Activated effector memory CD4-positive, alpha-beta T cell treated with Interleukin-2 at 50 U/mL for 16 hours (primary cell): ENCODE data around the gene CHD2.
"Not testable (repeated sequence)": the region's sequence is repeated elsewhere in the genome, so short reads cannot be mapped to it uniquely, and the experiment has no call there.

Experiments used
- DNase-seq: peaks from one replicate; pipeline ENCODE4 v3.0.0-alpha.2; 2020

Gene CHD2

GRCh38 chr15:93052090-93052879 is 152.2 kb downstream of the CHD2 start:
- DNase-seq, result no peak

- DNase-seq, result no peak
Measured at GRCh38 chr15:93055211-93055610, 155.1 kb downstream of the CHD2 start.

- no peak for DNase-seq
Measured at GRCh38 chr15:93056836-93057235, 156.7 kb downstream of the CHD2 start.

GRCh38 chr15:93057618-93058017 is 157.5 kb downstream of the CHD2 start:
- DNase-seq, result no peak

- no peak for DNase-seq
Measured at GRCh38 chr15:93058128-93058527, 158.0 kb downstream of the CHD2 start.

GRCh38 chr15:93058904-93059427 is 158.8 kb downstream of the CHD2 start:
- DNase-seq, result no peak

- no peak for DNase-seq
Measured at GRCh38 chr15:93059442-93059841, 159.3 kb downstream of the CHD2 start.

GRCh38 chr15:93060336-93061248 is 160.5 kb downstream of the CHD2 start:
- no peak for DNase-seq

GRCh38 chr15:93062628-93063261 is 162.6 kb downstream of the CHD2 start:
- not testable (repeated sequence) for DNase-seq

- no peak for DNase-seq
Measured at GRCh38 chr15:93063262-93063671, 163.1 kb downstream of the CHD2 start.

- DNase-seq, result no peak
Measured at GRCh38 chr15:93063796-93064690, 163.9 kb downstream of the CHD2 start.

GRCh38 chr15:93065641-93066045 is 165.5 kb downstream of the CHD2 start:
- DNase-seq, result no peak

- DNase-seq, result no peak
Measured at GRCh38 chr15:93066224-93066681, 166.1 kb downstream of the CHD2 start.

- no peak for DNase-seq
Measured at GRCh38 chr15:93066834-93067648, 166.9 kb downstream of the CHD2 start.

GRCh38 chr15:93067649-93068085 is 167.5 kb downstream of the CHD2 start:
- DNase-seq, result no peak

GRCh38 chr15:93068581-93069199 is 168.6 kb downstream of the CHD2 start:
- no peak for DNase-seq

GRCh38 chr15:93070132-93070531 is 170.0 kb downstream of the CHD2 start:
- no peak for DNase-seq

GRCh38 chr15:93070551-93071296 is 170.6 kb downstream of the CHD2 start:
- no peak for DNase-seq

- no peak for DNase-seq
Measured at GRCh38 chr15:93071469-93071936, 171.4 kb downstream of the CHD2 start.

- DNase-seq, result no peak
Measured at GRCh38 chr15:93072011-93072410, 171.9 kb downstream of the CHD2 start.
